Panc1 (cell line): ENCODE measurements around the gene NDUFB2. TPM values are rescaled to one million over a fixed set of nuclear protein-coding genes. Genes with fewer than 3 reads are reported as not detected.

Source experiments
- ATAC-seq: fragments of 200-7000 bp; cut with Tn5 transposase; 2 replicates; pipeline ENCODE4 v1.9.1; 2020; ENCODE audit warnings: mild to moderate bottlenecking, moderate library complexity
- BruUV-seq: library from RNA; stranded (reverse); fragments of 400-500 nt; replicated peaks from 2 replicates; lab custom pipeline; 2021; lab: Mats Ljungman, UMichigan
- CTCF ChIA-PET: fragments of 300-600 bp; sonication (Branson Sonifier 250); formaldehyde crosslinking; loops from one replicate; lab custom pipeline; 2022; ENCODE audit warnings: antibody characterized with exemption; lab: Charles Lee
- POLR2A ChIA-PET: fragments of 300-600 bp; sonication (Branson Sonifier 250); formaldehyde crosslinking; loops from one replicate; lab custom pipeline; 2022; ENCODE audit warnings: antibody characterized with exemption; lab: Charles Lee
- DNase-seq: peaks from one replicate; pipeline ENCODE4 v3.0.0-alpha.2; 2010; ENCODE audit warnings: low read depth, low spot score
- H3K27ac ChIP-seq: 2 replicates; pipeline ENCODE4 v1.5.1; 2011; ENCODE audit warnings: mild to moderate bottlenecking, low read length, inconsistent platforms
- H3K27me3 ChIP-seq: fragments of 200-500 bp; sonication (Bioruptor generic); 2 replicates; pipeline ENCODE4 v1.6.0; 2014; ENCODE audit warnings: low read length, inconsistent platforms; ENCODE audit not compliant: control insufficient read depth, insufficient read depth
- H3K36me3 ChIP-seq: fragments of 200-500 bp; sonication (Bioruptor generic); 2 replicates; pipeline ENCODE4 v1.5.1; 2014; ENCODE audit warnings: inconsistent platforms, mild to moderate bottlenecking, low read length, moderate library complexity; ENCODE audit not compliant: control insufficient read depth, insufficient read depth
- H3K4me1 ChIP-seq: 2 replicates; pipeline ENCODE4 v1.5.1; 2011; ENCODE audit warnings: inconsistent platforms, mild to moderate bottlenecking, low read length, moderate library complexity; ENCODE audit not compliant: control insufficient read depth, insufficient read depth
- H3K4me3 ChIP-seq, 2 experiments: 2 replicates each; pipeline ENCODE4 v1.5.1; 2011 to 2012; ENCODE audit warnings: low read depth in 2 of 2, low read length in 2 of 2, mild to moderate bottlenecking in 2 of 2, inconsistent platforms in 1 of 2, moderate library complexity in 1 of 2
- H3K9me3 ChIP-seq: fragments of 200-500 bp; sonication (Bioruptor generic); 2 replicates; pipeline ENCODE4 v1.5.1; 2014; ENCODE audit warnings: low read depth, mild to moderate bottlenecking, inconsistent platforms, low read length, moderate library complexity; ENCODE audit not compliant: control insufficient read depth, insufficient read depth
- CTCF ChIP-seq: fragments of 450-650 bp; IDR thresholded peaks from 2 replicates; pipeline ENCODE4 v1.5.1; 2017; ENCODE audit warnings: mild to moderate bottlenecking
- POLR2AphosphoS5 ChIP-seq: IDR thresholded peaks from 2 replicates; pipeline ENCODE4 v1.6.1; 2012; ENCODE audit warnings: mild to moderate bottlenecking, low read depth, low read length, moderate library complexity
- REST ChIP-seq, 2 experiments: IDR thresholded peaks; 2 replicates each; pipeline ENCODE4 v1.6.1; 2011 to 2012; ENCODE audit warnings: low read depth in 2 of 2, control low read depth in 1 of 2, low read length in 1 of 2, mild to moderate bottlenecking in 1 of 2, moderate library complexity in 1 of 2; ENCODE audit not compliant: insufficient read depth in 1 of 2
- SIN3A ChIP-seq: IDR thresholded peaks from 2 replicates; pipeline ENCODE4 v1.6.1; 2012; ENCODE audit warnings: low read depth, mild to moderate bottlenecking, low read length, moderate library complexity, borderline replicate concordance; ENCODE audit not compliant: insufficient read depth
- TCF7L2 ChIP-seq: IDR thresholded peaks from 2 replicates; pipeline ENCODE4 v1.6.1; 2011; ENCODE audit warnings: mild to moderate bottlenecking, low read depth, low read length, inconsistent platforms
- in situ Hi-C: cut with HindIII; loops from 2 replicates; pipeline ENCODE4 v1.10.0; 2016; ENCODE audit warnings: low sequenced_read_pairs, low pct_unique_long_range_greater_than_20kb
- intact Hi-C: fragments of 100-400 bp; cut with micrococcal nuclease; formaldehyde crosslinking; loops from one replicate; pipeline ENCODE4 v1.10.0; 2022; ENCODE audit not compliant: unreplicated experiment
- total RNA-seq: library from RNA; stranded (reverse); gene quantifications from one replicate; pipeline ENCODE4 v1.2.1, GENCODE V29; 2021; ENCODE audit not compliant: unreplicated experiment

Gene NDUFB2
- total RNA-seq, 1 experiment from 2014 or later, result 246 TPM

GRCh38 chr7:140685407-140686087, 11.0 kb upstream of the NDUFB2 start:
- DNase-seq (no peak), ATAC-seq (no peak)
- ChIA-PET CTCF (no interaction called here), POLR2A (no interaction called here)
- H3K36me3 ChIP-seq, result no peaks in the 10 kb centered on the region
- no peak overlapping the region for H3K4me3 ChIP-seq
- no peaks in the 10 kb centered on the region for H3K9me3 ChIP-seq
- no peak overlapping the region for H3K27ac ChIP-seq
- TF ChIP-seq POLR2AphosphoS5, result no peak
- no peak for TF ChIP-seq CTCF
- no peak for TF ChIP-seq REST (IDR thresholded peaks at IDR 0.05; ENCODE audit: insufficient read depth in 1 of 2, low read depth in 2 of 2, low read length in 1 of 2)
- TF ChIP-seq SIN3A, result no peak
- no peak for TF ChIP-seq TCF7L2
- in situ Hi-C loops, result no loop called here
- no TSS peak for BruUV-seq
- no peaks in the 10 kb centered on the region for H3K4me1 ChIP-seq
- H3K27me3 ChIP-seq, result no peaks in the 10 kb centered on the region
- intact Hi-C loops, result no loop called here

- TF ChIP-seq TCF7L2 (no peak), CTCF (no peak), SIN3A (no peak), POLR2AphosphoS5 (no peak), REST (IDR thresholded peaks at IDR 0.05; ENCODE audit: insufficient read depth in 1 of 2, low read depth in 2 of 2, low read length in 1 of 2) (no peak)
- BruUV-seq, result no TSS peak
Observed at GRCh38 chr7:140686921-140687320, 9.6 kb upstream of the NDUFB2 start.

More at GRCh38 chr7:140686921-140687320, 9.6 kb upstream of the NDUFB2 start:
- Histone ChIP-seq H3K27me3 (no peaks in the 10 kb centered on the region), H3K4me3 (no peak overlapping the region), H3K9me3 (no peaks in the 10 kb centered on the region), H3K36me3 (no peaks in the 10 kb centered on the region), H3K27ac (no peak overlapping the region), H3K4me1 (no peaks in the 10 kb centered on the region)
- ChIA-PET CTCF (no interaction called here), POLR2A (no interaction called here)
- in situ Hi-C loops (no loop called here), intact Hi-C loops (no loop called here)
- ATAC-seq (no peak), DNase-seq (no peak)
